HEK293 (cell line): ENCODE data around the gene MGMT.

Source experiments
- CTCF ChIA-PET: fragments of 350-600 bp; formaldehyde crosslinking; extraction: SDS; loops from one replicate; lab custom pipeline; 2021; ENCODE audit warnings: antibody characterized with exemption; lab: Yijun Ruan, JAX
- POLR2A ChIA-PET: fragments of 300-600 bp; formaldehyde crosslinking; extraction: SDS; loops from one replicate; lab custom pipeline; 2020; ENCODE audit warnings: antibody characterized with exemption, inconsistent platforms; lab: Yijun Ruan, JAX
- H3K27ac ChIP-seq: fragments of 200-500 bp; sonication (Bioruptor generic); 2 replicates; pipeline ENCODE4 v1.5.1; 2014; ENCODE audit warnings: low read depth, low read length, control low read depth, inconsistent platforms; ENCODE audit errors: extremely low read depth
- H3K36me3 ChIP-seq, 2 experiments: fragments of 200-500 bp in 1 of 2; sonication (Bioruptor generic) in 1 of 2; 1 replicate in 1 of 2; 2 replicates in 1 of 2; pipeline ENCODE4 v1.5.1; 2014 to 2017; ENCODE audit warnings: inconsistent platforms in 2 of 2, low read length in 2 of 2; ENCODE audit not compliant: control insufficient read depth in 2 of 2, insufficient read depth in 1 of 2
- H3K4me1 ChIP-seq: fragments of 200-500 bp; sonication (Bioruptor generic); 2 replicates; pipeline ENCODE4 v1.5.1; 2014; ENCODE audit warnings: mild to moderate bottlenecking, low read length, inconsistent platforms; ENCODE audit not compliant: control insufficient read depth, insufficient read depth
- H3K4me3 ChIP-seq: 2 replicates; pipeline ENCODE4 v1.5.1; 2011; ENCODE audit warnings: low read depth, mild to moderate bottlenecking, control low read depth, low read length, moderate library complexity
- H3K9me3 ChIP-seq: fragments of 200-500 bp; sonication (Bioruptor generic); 2 replicates; pipeline ENCODE4 v1.5.1; 2014; ENCODE audit warnings: low read depth, low read length, inconsistent platforms; ENCODE audit not compliant: control insufficient read depth, insufficient read depth
- BCL11B ChIP-seq: fragments of 450-650 bp; formaldehyde crosslinking; IDR thresholded peaks from 2 replicates; pipeline ENCODE4 v1.5.1; 2016; ENCODE audit warnings: low read depth, missing biosample characterization, missing genetic modification characterization
- ELK4 ChIP-seq: IDR thresholded peaks from 2 replicates; pipeline ENCODE4 v1.6.1; 2011; ENCODE audit warnings: mild to moderate bottlenecking, low read depth, low read length, borderline replicate concordance
- KLF7 ChIP-seq: fragments of 450-650 bp; formaldehyde crosslinking; IDR thresholded peaks from 2 replicates; pipeline ENCODE4 v1.5.1; 2016; ENCODE audit warnings: missing biosample characterization, missing genetic modification characterization, borderline replicate concordance
- OVOL3 ChIP-seq: fragments of 450-650 bp; formaldehyde crosslinking; IDR thresholded peaks from 2 replicates; pipeline ENCODE4 v1.5.1; 2016; ENCODE audit warnings: missing biosample characterization, missing genetic modification characterization
- SCRT2 ChIP-seq: fragments of 450-650 bp; formaldehyde crosslinking; IDR thresholded peaks from 2 replicates; pipeline ENCODE4 v1.5.1; 2016; ENCODE audit warnings: missing biosample characterization, missing genetic modification characterization
- ZBTB1 ChIP-seq: fragments of 450-650 bp; formaldehyde crosslinking; IDR thresholded peaks from 2 replicates; pipeline ENCODE4 v1.5.1; 2016; ENCODE audit warnings: missing biosample characterization, missing genetic modification characterization
- ZBTB8A ChIP-seq: fragments of 450-650 bp; formaldehyde crosslinking; IDR thresholded peaks from 2 replicates; pipeline ENCODE4 v1.5.1; 2016; ENCODE audit warnings: missing biosample characterization, missing genetic modification characterization
- ZNF121 ChIP-seq: fragments of 450-650 bp; formaldehyde crosslinking; IDR thresholded peaks from 2 replicates; pipeline ENCODE4 v1.5.1; 2016; ENCODE audit warnings: missing biosample characterization, missing genetic modification characterization
- ZNF157 ChIP-seq: fragments of 450-650 bp; formaldehyde crosslinking; IDR thresholded peaks from 2 replicates; pipeline ENCODE4 v1.5.1; 2016; ENCODE audit warnings: missing biosample characterization, missing genetic modification characterization
- ZNF184 ChIP-seq: fragments of 450-650 bp; IDR thresholded peaks from 2 replicates; pipeline ENCODE4 v1.5.1; 2018; ENCODE audit warnings: missing biosample characterization, mild to moderate bottlenecking, missing genetic modification characterization
- ZNF202 ChIP-seq: fragments of 450-650 bp; formaldehyde crosslinking; IDR thresholded peaks from 2 replicates; pipeline ENCODE4 v1.5.1; 2016; ENCODE audit warnings: missing biosample characterization, missing genetic modification characterization, borderline replicate concordance
- ZNF266 ChIP-seq: fragments of 450-650 bp; formaldehyde crosslinking; IDR thresholded peaks from 2 replicates; pipeline ENCODE4 v1.5.1; 2016; ENCODE audit warnings: missing biosample characterization, missing genetic modification characterization, low read depth
- ZNF280D ChIP-seq: fragments of 450-650 bp; formaldehyde crosslinking; IDR thresholded peaks from 2 replicates; pipeline ENCODE4 v1.5.1; 2016; ENCODE audit warnings: missing biosample characterization, missing genetic modification characterization
- ZNF324 ChIP-seq: fragments of 450-650 bp; formaldehyde crosslinking; IDR thresholded peaks from 2 replicates; pipeline ENCODE4 v1.5.1; 2016; ENCODE audit warnings: missing biosample characterization, missing genetic modification characterization
- ZNF335 ChIP-seq: fragments of 450-650 bp; formaldehyde crosslinking; conservative IDR thresholded peaks from 2 replicates; pipeline ENCODE4 v1.5.1; 2016; ENCODE audit warnings: missing biosample characterization, missing genetic modification characterization
- ZNF544 ChIP-seq: fragments of 450-650 bp; formaldehyde crosslinking; IDR thresholded peaks from 2 replicates; pipeline ENCODE4 v1.5.0; 2017; ENCODE audit warnings: missing biosample characterization, missing genetic modification characterization
- ZNF560 ChIP-seq: fragments of 450-650 bp; formaldehyde crosslinking; IDR thresholded peaks from 2 replicates; pipeline ENCODE4 v1.5.1; 2017; ENCODE audit warnings: missing biosample characterization, missing genetic modification characterization, borderline replicate concordance
- ZNF623 ChIP-seq: fragments of 450-650 bp; formaldehyde crosslinking; IDR thresholded peaks from 2 replicates; pipeline ENCODE4 v1.5.1; 2016; ENCODE audit warnings: missing biosample characterization, missing genetic modification characterization
- ZNF792 ChIP-seq: fragments of 450-650 bp; formaldehyde crosslinking; IDR thresholded peaks from 2 replicates; pipeline ENCODE4 v1.5.1; 2016; ENCODE audit warnings: missing biosample characterization, missing genetic modification characterization
- ZNF837 ChIP-seq: fragments of 450-650 bp; formaldehyde crosslinking; IDR thresholded peaks from 2 replicates; pipeline ENCODE4 v1.5.1; 2016; ENCODE audit warnings: missing biosample characterization, missing genetic modification characterization
- TF ChIP-seq, protein P1 (sequence below): fragments of 450-650 bp; formaldehyde crosslinking; optimal IDR thresholded peaks from 2 replicates; pipeline ENCODE3; 2016; ENCODE audit warnings: missing biosample characterization, mild to moderate bottlenecking, missing genetic modification characterization
- TF ChIP-seq, protein P2 (sequence below): fragments of 450-650 bp; IDR thresholded peaks from 2 replicates; pipeline ENCODE4 v1.5.1; 2018; ENCODE audit warnings: missing biosample characterization, mild to moderate bottlenecking, missing genetic modification characterization

The MGMT gene

DNA sequence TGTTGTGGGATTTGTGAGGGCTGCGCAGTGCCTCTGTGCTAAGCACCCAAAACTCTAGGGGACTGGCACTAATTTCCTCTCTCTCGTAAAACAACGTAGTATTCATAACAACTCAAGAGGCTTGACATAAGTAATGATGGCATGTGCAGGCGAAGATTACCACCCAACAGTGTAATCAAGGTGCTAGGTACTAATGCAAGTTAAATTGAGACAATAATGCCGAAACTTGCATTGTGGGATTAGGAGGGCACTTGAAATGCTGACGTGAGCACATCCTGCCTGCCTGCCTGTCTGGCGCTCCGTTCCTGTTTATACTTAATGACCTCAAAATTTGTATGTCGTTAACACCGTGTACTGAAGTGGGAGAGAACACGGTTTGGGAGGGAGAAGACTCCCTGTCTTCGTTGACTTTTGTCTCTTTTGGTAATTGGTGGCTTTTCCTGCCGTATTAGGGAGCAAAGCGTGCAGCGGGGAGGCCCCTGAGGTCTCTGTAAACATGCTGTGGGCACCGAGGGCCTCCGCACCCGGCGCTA is 139.0 kb downstream of the MGMT start (continued):
- TF ChIP-seq, protein P1, sequence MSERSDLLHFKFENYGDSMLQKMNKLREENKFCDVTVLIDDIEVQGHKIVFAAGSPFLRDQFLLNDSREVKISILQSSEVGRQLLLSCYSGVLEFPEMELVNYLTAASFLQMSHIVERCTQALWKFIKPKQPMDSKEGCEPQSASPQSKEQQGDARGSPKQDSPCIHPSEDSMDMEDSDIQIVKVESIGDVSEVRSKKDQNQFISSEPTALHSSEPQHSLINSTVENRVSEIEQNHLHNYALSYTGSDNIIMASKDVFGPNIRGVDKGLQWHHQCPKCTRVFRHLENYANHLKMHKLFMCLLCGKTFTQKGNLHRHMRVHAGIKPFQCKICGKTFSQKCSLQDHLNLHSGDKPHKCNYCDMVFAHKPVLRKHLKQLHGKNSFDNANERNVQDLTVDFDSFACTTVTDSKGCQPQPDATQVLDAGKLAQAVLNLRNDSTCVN (tag by site-specific recombination): no peak
- TF ChIP-seq ZNF184 (tag by site-specific recombination) (peak; percentile 34), KLF7 (tag by site-specific recombination) (0 out of 2 replicates have a peak, but pooled peaks have one; percentile 12), ZNF335 (tag by site-specific recombination) (peak; percentile 89), BCL11B (tag by site-specific recombination) (no peak), ZBTB1 (tag by site-specific recombination) (peak; percentile 86), ZNF266 (no peak), OVOL3 (tag by site-specific recombination) (peak; percentile 96), ELK4 (no peak)

GRCh38 chr10:129607607-129608109 is 140.6 kb downstream of the MGMT start:
- H3K9me3 ChIP-seq: no peaks in the 10 kb centered on the region
- H3K4me3 ChIP-seq: no peak overlapping the region
- no peaks in the 10 kb centered on the region for H3K36me3 ChIP-seq
- no peak overlapping the region for H3K27ac ChIP-seq
- peaks cover 10% of the 10 kb centered on the region for H3K4me1 ChIP-seq
- TF ChIP-seq ZNF280D (tag by site-specific recombination) (no peak), SCRT2 (tag by site-specific recombination) (0 out of 2 replicates have a peak, but pooled peaks have one; percentile 9)
- ChIA-PET CTCF (interaction anchor here (0.7 kb wide), 1 partner anchor 58 kb away, joined by 3 read pairs; no protein-coding TSS in a partner anchor), POLR2A (no interaction called here)

- Histone ChIP-seq H3K36me3 (no peaks in the 10 kb centered on the region), H3K27ac (no peak overlapping the region), H3K4me1 (peaks cover 10% of the 10 kb centered on the region), H3K9me3 (no peaks in the 10 kb centered on the region), H3K4me3 (no peak overlapping the region)
- ChIA-PET CTCF (no interaction called here), POLR2A (no interaction called here)
- TF ChIP-seq ZNF121 (tag by site-specific recombination) (no peak), ZNF623 (tag by site-specific recombination) (no peak), ZNF837 (tag by site-specific recombination) (no peak), ZNF544 (tag by site-specific recombination) (no peak), KLF7 (tag by site-specific recombination) (no peak), ZNF157 (no peak), ZNF324 (tag by site-specific recombination) (no peak), ZNF792 (tag by site-specific recombination) (no peak), ZBTB8A (no peak), ZNF202 (tag by site-specific recombination) (no peak), ZNF560 (tag by site-specific recombination) (no peak)
- TF ChIP-seq, protein P2, sequence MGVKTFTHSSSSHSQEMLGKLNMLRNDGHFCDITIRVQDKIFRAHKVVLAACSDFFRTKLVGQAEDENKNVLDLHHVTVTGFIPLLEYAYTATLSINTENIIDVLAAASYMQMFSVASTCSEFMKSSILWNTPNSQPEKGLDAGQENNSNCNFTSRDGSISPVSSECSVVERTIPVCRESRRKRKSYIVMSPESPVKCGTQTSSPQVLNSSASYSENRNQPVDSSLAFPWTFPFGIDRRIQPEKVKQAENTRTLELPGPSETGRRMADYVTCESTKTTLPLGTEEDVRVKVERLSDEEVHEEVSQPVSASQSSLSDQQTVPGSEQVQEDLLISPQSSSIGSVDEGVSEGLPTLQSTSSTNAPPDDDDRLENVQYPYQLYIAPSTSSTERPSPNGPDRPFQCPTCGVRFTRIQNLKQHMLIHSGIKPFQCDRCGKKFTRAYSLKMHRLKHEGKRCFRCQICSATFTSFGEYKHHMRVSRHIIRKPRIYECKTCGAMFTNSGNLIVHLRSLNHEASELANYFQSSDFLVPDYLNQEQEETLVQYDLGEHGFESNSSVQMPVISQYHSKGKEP: no peak
- TF ChIP-seq, all 188 proteins: peak for 0
Observed at GRCh38 chr10:129608653-129609052, 141.6 kb downstream of the MGMT start.
